Esophagus squamous epithelium (tissue), 5 donors: ENCODE data around the gene CELSR1. TPM values are rescaled to one million over a fixed set of nuclear protein-coding genes. Genes with fewer than 3 reads are reported as not detected.

Source experiments
- DNase-seq: peaks from one replicate; lab custom pipeline; 2025; lab: John Stamatoyannopoulos, UW
- H3K27ac ChIP-seq, 4 donors: fragments of 200-600 bp; sonication (generic); one replicate each; pipeline ENCODE4 v1.5.1; 2016 to 2019; ENCODE audit warnings: mild to moderate bottlenecking in 1 of 4
- H3K27me3 ChIP-seq, 4 donors: fragments of 200-600 bp; sonication (generic); 1 replicate in 3 of 4; 2 replicates in 1 of 4; pipeline versions ENCODE4 v1.5.1 to v1.6.0; 2017 to 2021; ENCODE audit warnings: antibody characterized with exemption in 1 of 4
- H3K36me3 ChIP-seq, 3 donors: fragments of 200-600 bp; sonication (generic); one replicate each; pipeline ENCODE4 v1.5.1; 2016 to 2019
- H3K4me1 ChIP-seq, 3 donors: fragments of 200-600 bp; sonication (generic); one replicate each; pipeline ENCODE4 v1.5.1; 2017 to 2019
- H3K4me3 ChIP-seq, 4 donors: fragments of 200-600 bp; sonication (generic); 1 replicate in 3 of 4; 2 replicates in 1 of 4; pipeline ENCODE4 v1.5.1; 2016 to 2019; ENCODE audit warnings: mild to moderate bottlenecking in 2 of 4, moderate library complexity in 1 of 4
- H3K9me3 ChIP-seq, 3 donors: fragments of 200-600 bp; sonication (generic); one replicate each; pipeline ENCODE4 v1.5.1; 2016 to 2019
- POLR2A ChIP-seq, 4 donors: fragments of 450-650 bp; IDR thresholded peaks; one replicate each; pipeline ENCODE4 v1.6.1; 2017; ENCODE audit warnings: antibody characterized with exemption in 4 of 4, mild to moderate bottlenecking in 4 of 4, moderate library complexity in 3 of 4
- WGBS, 2 donors: methylation state at CpG; one replicate each; pipeline ENCODE4 v1.1.5; 2018; 5-methylcytosine and 5-hydroxymethylcytosine counted together
- intact Hi-C: fragments of 100-400 bp; cut with DNase I; formaldehyde crosslinking; loops from one replicate; pipeline ENCODE4 v1.15.0; 2022
- total RNA-seq, 4 donors: library from RNA; depleted of rRNA; stranded (reverse); fragments of >200 nt; gene quantifications; one replicate each; pipeline ENCODE4 v1.1.0, GENCODE V29; 2016
- TF ChIP-seq, protein P1 (sequence below), 6 experiments: fragments of 450-650 bp in 4 of 6; fragments of 200-600 bp in 2 of 6; sonication (generic) in 2 of 6; IDR thresholded peaks; one replicate each; pipeline ENCODE4 v1.5.1; 2016 to 2019; ENCODE audit warnings: antibody characterized with exemption in 6 of 6, mild to moderate bottlenecking in 4 of 6, moderate library complexity in 4 of 6
- donor health status: DM: yes; HTN: yes; CAD: no.

Gene CELSR1
- total RNA-seq, 4 donors from 2014 or later, result 38.7 to 50.6 (median 43.7) TPM

- 59% methylated on average over 9 of the region's 11 CpGs; no CpG with 5 or more reads in 1 of the 2 donors for WGBS, 2 donors
These were observed 116.2 kb downstream of the CELSR1 start for GRCh38 chr22:46421267-46421666.

GRCh38 chr22:46419754-46420571 lies 117.5 kb downstream of the CELSR1 start:
- peaks cover 0 to 33% (median 0%) of the 10 kb centered on the region in 3 donors for H3K36me3 ChIP-seq
- 92 to 93% methylated on average over 27 of the region's 27 CpGs for WGBS, 2 donors
- no peak overlapping the region for H3K4me3 ChIP-seq
- intact Hi-C loops, result no loop called here
- peaks cover 0 to 11% (median 0%) of the 10 kb centered on the region in 3 donors for H3K4me1 ChIP-seq
- TF ChIP-seq POLR2A (IDR thresholded peaks at IDR 0.05), result no peak
- TF ChIP-seq, protein P1, sequence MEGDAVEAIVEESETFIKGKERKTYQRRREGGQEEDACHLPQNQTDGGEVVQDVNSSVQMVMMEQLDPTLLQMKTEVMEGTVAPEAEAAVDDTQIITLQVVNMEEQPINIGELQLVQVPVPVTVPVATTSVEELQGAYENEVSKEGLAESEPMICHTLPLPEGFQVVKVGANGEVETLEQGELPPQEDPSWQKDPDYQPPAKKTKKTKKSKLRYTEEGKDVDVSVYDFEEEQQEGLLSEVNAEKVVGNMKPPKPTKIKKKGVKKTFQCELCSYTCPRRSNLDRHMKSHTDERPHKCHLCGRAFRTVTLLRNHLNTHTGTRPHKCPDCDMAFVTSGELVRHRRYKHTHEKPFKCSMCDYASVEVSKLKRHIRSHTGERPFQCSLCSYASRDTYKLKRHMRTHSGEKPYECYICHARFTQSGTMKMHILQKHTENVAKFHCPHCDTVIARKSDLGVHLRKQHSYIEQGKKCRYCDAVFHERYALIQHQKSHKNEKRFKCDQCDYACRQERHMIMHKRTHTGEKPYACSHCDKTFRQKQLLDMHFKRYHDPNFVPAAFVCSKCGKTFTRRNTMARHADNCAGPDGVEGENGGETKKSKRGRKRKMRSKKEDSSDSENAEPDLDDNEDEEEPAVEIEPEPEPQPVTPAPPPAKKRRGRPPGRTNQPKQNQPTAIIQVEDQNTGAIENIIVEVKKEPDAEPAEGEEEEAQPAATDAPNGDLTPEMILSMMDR (IDR thresholded peaks at IDR 0.05), result no peak
- no peaks in the 10 kb centered on the region for H3K27me3 ChIP-seq
- H3K27ac ChIP-seq, result no peak overlapping the region
- no peaks in the 10 kb centered on the region for H3K9me3 ChIP-seq
- no peak for DNase-seq

More at GRCh38 chr22:46421267-46421666, 116.2 kb downstream of the CELSR1 start:
- intact Hi-C loops, result no loop called here
- no peak for TF ChIP-seq POLR2A (IDR thresholded peaks at IDR 0.05)
- TF ChIP-seq, protein P1 (IDR thresholded peaks at IDR 0.05), result no peak
- no peaks in the 10 kb centered on the region for H3K9me3 ChIP-seq
- DNase-seq, result no peak
- no peak overlapping the region for H3K27ac ChIP-seq
- peaks cover 0 to 11% (median 0%) of the 10 kb centered on the region in 3 donors for H3K4me1 ChIP-seq
- H3K4me3 ChIP-seq, result no peak overlapping the region
- H3K36me3 ChIP-seq, result peaks cover 0 to 31% (median 0%) of the 10 kb centered on the region in 3 donors
- no peaks in the 10 kb centered on the region for H3K27me3 ChIP-seq

DNA sequence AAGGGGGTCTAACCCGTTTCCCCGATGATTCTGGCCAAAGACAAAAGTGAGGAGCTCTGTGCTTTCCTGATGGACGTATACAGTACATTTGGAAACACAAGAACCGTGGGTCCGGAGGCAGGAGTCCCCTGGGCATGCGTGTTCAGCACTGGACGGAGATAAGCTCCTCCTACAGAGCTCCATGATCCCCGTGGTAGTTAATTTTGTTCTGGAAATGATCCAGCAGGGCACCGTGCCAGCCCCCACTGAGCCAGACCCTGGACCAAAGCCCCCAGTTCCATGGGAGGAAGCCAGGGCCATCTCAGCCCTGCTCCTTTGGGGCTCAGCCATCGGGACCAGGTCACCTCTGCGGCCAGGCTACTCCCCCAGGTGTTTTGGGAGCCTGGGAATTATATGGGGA lies 118.6 kb downstream of the CELSR1 start:
- Histone ChIP-seq H3K4me3 (no peak overlapping the region), H3K27ac (no peak overlapping the region), H3K36me3 (peaks cover 0 to 42% (median 0%) of the 10 kb centered on the region in 3 donors), H3K4me1 (peaks cover 0 to 11% (median 0%) of the 10 kb centered on the region in 3 donors), H3K9me3 (no peaks in the 10 kb centered on the region), H3K27me3 (no peaks in the 10 kb centered on the region)
- intact Hi-C loops, result no loop called here
- WGBS, 2 donors, result 57 to 68% methylated on average over 4 to 10 of the region's 11 CpGs
- TF ChIP-seq POLR2A (IDR thresholded peaks at IDR 0.05), result no peak
- TF ChIP-seq, protein P1 (IDR thresholded peaks at IDR 0.05), result no peak
- no peak for DNase-seq

- Histone ChIP-seq H3K4me3 (no peak overlapping the region), H3K9me3 (no peaks in the 10 kb centered on the region), H3K27me3 (no peaks in the 10 kb centered on the region), H3K36me3 (peaks cover 0 to 34% (median 0%) of the 10 kb centered on the region in 3 donors), H3K4me1 (peaks cover 0 to 11% (median 0%) of the 10 kb centered on the region in 3 donors), H3K27ac (no peak overlapping the region)
- 54 to 69% methylated on average over 5 to 6 of the region's 7 CpGs for WGBS, 2 donors
- intact Hi-C loops, result no loop called here
- TF ChIP-seq, protein P1 (IDR thresholded peaks at IDR 0.05), result no peak
- TF ChIP-seq POLR2A (IDR thresholded peaks at IDR 0.05), result no peak
- no peak for DNase-seq
These were observed 119.7 kb downstream of the CELSR1 start for GRCh38 chr22:46417769-46418168.
